ENCODE data around the gene GLRA3. TPM values are rescaled to one million over a fixed set of nuclear protein-coding genes. Genes with fewer than 3 reads are reported as not detected.

Gene GLRA3
- total and polyA plus RNA-seq, 2 of the 8 experiments (the other 6 are each of a cell fraction or from before 2014, with no cell fraction given), result 0.02 TPM; not detected in 1

DNA sequence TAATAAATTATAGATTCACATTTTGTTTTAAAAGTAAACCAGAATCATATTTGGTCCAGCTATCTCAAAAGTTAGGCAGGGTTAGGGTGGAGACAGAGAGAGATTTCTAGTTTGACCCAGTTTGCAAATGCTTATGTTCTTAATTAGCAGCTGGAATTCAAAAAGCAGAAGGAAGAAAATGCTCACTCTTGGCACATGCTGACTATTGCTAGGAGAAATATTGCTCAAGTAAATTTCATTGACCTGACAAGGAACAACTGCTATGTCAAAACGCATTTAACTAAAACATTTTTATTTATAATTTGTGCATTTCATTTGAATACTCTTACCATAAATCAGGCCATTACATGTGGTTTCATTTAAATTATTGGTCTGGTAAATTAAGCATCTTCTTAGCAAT, 131.8 kb downstream of the GLRA3 start:
- no peak overlapping the region for H3K4me2 ChIP-seq (ENCODE audit: insufficient read depth in 1 of 2, low read depth in 2 of 2, low read length in 2 of 2)
- no peaks in the 10 kb centered on the region for H3K79me2 ChIP-seq (ENCODE audit: control insufficient read depth in 1 of 2, insufficient read depth in 2 of 2, low read length in 2 of 2)
- H3K4me3 ChIP-seq (ENCODE audit: extremely low read depth in 1 of 4, insufficient read depth in 2 of 4, low read depth in 3 of 4, low read length in 4 of 4), result no peak overlapping the region
- H3K27ac ChIP-seq (ENCODE audit: low read depth, low read length), result no peak overlapping the region
- H2BK12ac ChIP-seq (ENCODE audit: low read depth, low read length), result no peak overlapping the region
- FAIRE-seq (no peak), DNase-seq (ENCODE audit: low read depth in 1 of 2, low spot score in 2 of 2) (no peak)
- H3K56ac ChIP-seq (replicated peaks; ENCODE audit: insufficient read length, low read depth, low read length), result no peak overlapping the region
- no peak overlapping the region for H3K18ac ChIP-seq (ENCODE audit: extremely low read depth, low read length)
- H3K79me1 ChIP-seq (ENCODE audit: low read depth, low read length), result no peaks in the 10 kb centered on the region
- no peaks in the 10 kb centered on the region for H3K4me1 ChIP-seq (replicated peaks in 1 of 4; ENCODE audit: control insufficient read depth in 3 of 4, insufficient read depth in 4 of 4, low read length in 3 of 4)
- no peak overlapping the region for H4K8ac ChIP-seq (ENCODE audit: extremely low read depth, insufficient read depth, low read length)
- no peak overlapping the region for H2BK120ac ChIP-seq (replicated peaks; ENCODE audit: low read depth, low read length)
- H4K91ac ChIP-seq (replicated peaks; ENCODE audit: insufficient read length, low read length), result no peak overlapping the region
- ChIA-PET CTCF (ENCODE audit: partially characterized antibody) (no interaction called here), POLR2A (ENCODE audit: partially characterized antibody) (no interaction called here)
- no peak overlapping the region for H2BK5ac ChIP-seq (ENCODE audit: low read depth, low read length)
- H3K23me2 ChIP-seq (ENCODE audit: low read depth, low read length), result no peaks in the 10 kb centered on the region
- H2AK5ac ChIP-seq (ENCODE audit: low read depth, low read length), result no peak overlapping the region
- no peaks in the 10 kb centered on the region for H4K20me1 ChIP-seq (replicated peaks in 1 of 2; ENCODE audit: control insufficient read depth in 1 of 2, insufficient read depth in 2 of 2, low read length in 2 of 2)
- peaks cover 0 to 1% (median 0%) of the 10 kb centered on the region in 4 experiments; a peak in 1 of 7 replicates for H3K27me3 ChIP-seq (replicated peaks in 1 of 4; ENCODE audit: control insufficient read depth in 3 of 4, extremely low read depth in 1 of 4, insufficient read depth in 3 of 4, low read length in 3 of 4)
- H2AFZ ChIP-seq (ENCODE audit: low read length), result no peak overlapping the region
- no peaks in the 10 kb centered on the region for H3K36me3 ChIP-seq (ENCODE audit: control insufficient read depth in 2 of 4, insufficient read depth in 4 of 4, low read length in 3 of 4)
- H3K9ac ChIP-seq (replicated peaks in 1 of 4; ENCODE audit: extremely low read depth in 1 of 4, low read depth in 3 of 4, low read length in 3 of 4), result no peak overlapping the region
- no peak overlapping the region for H4K5ac ChIP-seq (ENCODE audit: insufficient read length, low read depth, low read length)
- no peaks in the 10 kb centered on the region for H3K9me3 ChIP-seq (ENCODE audit: insufficient read depth in 2 of 2, low read depth in 1 of 2, low read length in 1 of 2)
- H2BK20ac ChIP-seq (ENCODE audit: low read length), result no peak overlapping the region
- H2BK15ac ChIP-seq (ENCODE audit: low read length), result no peak overlapping the region
- H3K4ac ChIP-seq (replicated peaks; ENCODE audit: insufficient read length, low read depth, low read length), result no peak overlapping the region
- WGBS, 2 experiments (ENCODE audit: extremely low coverage in 1 of 2, insufficient coverage in 1 of 2, insufficient read length in 1 of 2, insufficient replicate concordance in 2 of 2, low coverage in 1 of 2, low lambda C conversion rate in 2 of 2, missing lambda C conversion rate in 1 of 2), result 90% methylated on average over 1 of the region's 1 CpG; no CpG with 5 or more reads in 1 of the 2 experiments
- no peak overlapping the region for H3K23ac ChIP-seq (ENCODE audit: insufficient read length)
- no peak overlapping the region for H3K14ac ChIP-seq (ENCODE audit: insufficient read length)
- TF ChIP-seq CREB1 (IDR thresholded peaks at IDR 0.05) (no peak), ATF3 (IDR thresholded peaks at IDR 0.05; ENCODE audit: insufficient read depth, low read depth, low read length) (no peak), RFX5 (IDR thresholded peaks at IDR 0.05; ENCODE audit: borderline replicate concordance, low read depth, low read length) (no peak)

All from H1 (cell line).